ENCODE data around the gene MAD2L1.

MAD2L1 gene

DNA sequence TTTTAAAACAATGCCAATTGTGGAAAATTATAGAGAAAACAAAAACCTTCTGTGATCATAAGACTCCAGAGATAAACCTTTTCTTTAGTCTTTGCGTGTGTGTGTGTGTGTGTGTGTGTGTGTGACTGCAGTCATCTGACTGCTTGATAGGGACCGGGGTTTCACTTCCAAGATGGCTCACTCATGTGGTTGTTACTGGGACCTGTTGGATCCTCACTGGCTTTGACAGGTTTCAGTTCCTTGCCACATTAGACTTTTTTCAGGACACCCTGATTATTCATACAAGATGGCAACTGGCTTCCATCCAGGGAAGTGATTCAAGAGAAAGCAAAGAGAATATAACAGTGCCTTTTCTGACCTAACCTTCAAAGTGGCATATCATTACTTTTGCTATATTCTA lies 21.9 kb upstream of the MAD2L1 start:
- TF ChIP-seq, protein P1, sequence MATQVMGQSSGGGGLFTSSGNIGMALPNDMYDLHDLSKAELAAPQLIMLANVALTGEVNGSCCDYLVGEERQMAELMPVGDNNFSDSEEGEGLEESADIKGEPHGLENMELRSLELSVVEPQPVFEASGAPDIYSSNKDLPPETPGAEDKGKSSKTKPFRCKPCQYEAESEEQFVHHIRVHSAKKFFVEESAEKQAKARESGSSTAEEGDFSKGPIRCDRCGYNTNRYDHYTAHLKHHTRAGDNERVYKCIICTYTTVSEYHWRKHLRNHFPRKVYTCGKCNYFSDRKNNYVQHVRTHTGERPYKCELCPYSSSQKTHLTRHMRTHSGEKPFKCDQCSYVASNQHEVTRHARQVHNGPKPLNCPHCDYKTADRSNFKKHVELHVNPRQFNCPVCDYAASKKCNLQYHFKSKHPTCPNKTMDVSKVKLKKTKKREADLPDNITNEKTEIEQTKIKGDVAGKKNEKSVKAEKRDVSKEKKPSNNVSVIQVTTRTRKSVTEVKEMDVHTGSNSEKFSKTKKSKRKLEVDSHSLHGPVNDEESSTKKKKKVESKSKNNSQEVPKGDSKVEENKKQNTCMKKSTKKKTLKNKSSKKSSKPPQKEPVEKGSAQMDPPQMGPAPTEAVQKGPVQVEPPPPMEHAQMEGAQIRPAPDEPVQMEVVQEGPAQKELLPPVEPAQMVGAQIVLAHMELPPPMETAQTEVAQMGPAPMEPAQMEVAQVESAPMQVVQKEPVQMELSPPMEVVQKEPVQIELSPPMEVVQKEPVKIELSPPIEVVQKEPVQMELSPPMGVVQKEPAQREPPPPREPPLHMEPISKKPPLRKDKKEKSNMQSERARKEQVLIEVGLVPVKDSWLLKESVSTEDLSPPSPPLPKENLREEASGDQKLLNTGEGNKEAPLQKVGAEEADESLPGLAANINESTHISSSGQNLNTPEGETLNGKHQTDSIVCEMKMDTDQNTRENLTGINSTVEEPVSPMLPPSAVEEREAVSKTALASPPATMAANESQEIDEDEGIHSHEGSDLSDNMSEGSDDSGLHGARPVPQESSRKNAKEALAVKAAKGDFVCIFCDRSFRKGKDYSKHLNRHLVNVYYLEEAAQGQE (IDR thresholded peaks at IDR 0.05; ENCODE audit: insufficient read depth in 1 of 2, low read depth in 2 of 2, low read length in 2 of 2), result no peak
- TF ChIP-seq SIN3A (IDR thresholded peaks at IDR 0.05; ENCODE audit: borderline replicate concordance, insufficient read depth, low read length) (no peak), FOXP2 (optimal IDR thresholded peaks at IDR 0.05; ENCODE audit: borderline replicate concordance, extremely low read depth, extremely low read length, insufficient read depth) (no peak), POLR2AphosphoS5 (IDR thresholded peaks at IDR 0.05; ENCODE audit: low read depth, low read length) (no peak), TAF1 (IDR thresholded peaks at IDR 0.05; ENCODE audit: borderline replicate concordance, insufficient read depth, low read length) (no peak)

DNA sequence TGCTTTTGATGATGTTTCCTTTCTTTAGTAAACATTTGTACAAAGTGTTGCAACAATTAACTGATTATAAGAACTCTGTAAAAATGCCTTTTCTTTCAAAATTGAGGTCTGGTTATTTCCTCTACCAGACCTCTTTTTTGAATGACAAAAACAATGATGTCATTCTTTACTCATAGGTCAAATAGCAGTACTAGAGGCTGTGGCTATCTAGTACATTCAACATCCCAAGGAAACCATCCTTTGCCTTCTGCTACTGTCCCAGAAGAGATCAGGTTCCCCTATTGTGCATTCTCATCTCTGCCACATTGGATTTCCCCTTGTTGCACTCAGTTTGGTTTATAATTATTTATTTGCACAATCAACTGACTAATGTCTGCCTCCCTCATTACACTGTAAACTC lies 19.1 kb upstream of the MAD2L1 start:
- TF ChIP-seq, protein P1 (IDR thresholded peaks at IDR 0.05; ENCODE audit: insufficient read depth in 1 of 2, low read depth in 2 of 2, low read length in 2 of 2), result no peak
- TF ChIP-seq TAF1 (IDR thresholded peaks at IDR 0.05; ENCODE audit: borderline replicate concordance, insufficient read depth, low read length), result no peak
- no peak for TF ChIP-seq SIN3A (IDR thresholded peaks at IDR 0.05; ENCODE audit: borderline replicate concordance, insufficient read depth, low read length)
- TF ChIP-seq POLR2AphosphoS5 (IDR thresholded peaks at IDR 0.05; ENCODE audit: low read depth, low read length), result no peak
- TF ChIP-seq FOXP2 (optimal IDR thresholded peaks at IDR 0.05; ENCODE audit: borderline replicate concordance, extremely low read depth, extremely low read length, insufficient read depth), result no peak

DNA sequence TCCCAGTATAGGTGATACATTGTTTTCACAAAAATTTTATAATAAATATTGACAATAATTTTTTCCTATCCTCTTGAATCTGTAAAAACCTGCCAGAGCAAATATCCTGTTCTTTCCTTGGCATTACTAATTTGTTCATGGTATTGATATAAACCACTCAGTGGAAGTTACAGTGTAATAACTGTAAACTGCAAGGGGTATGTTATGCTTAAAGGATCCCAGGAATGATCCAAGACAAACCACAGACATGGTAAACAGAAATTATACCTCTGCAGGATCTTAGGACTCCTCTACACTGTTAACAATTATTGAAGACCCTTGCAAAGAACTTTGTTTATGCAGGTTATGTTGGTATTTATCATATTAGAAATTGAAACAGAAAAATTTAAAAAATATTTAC lies 17.7 kb upstream of the MAD2L1 start:
- no peak for TF ChIP-seq SIN3A (IDR thresholded peaks at IDR 0.05; ENCODE audit: borderline replicate concordance, insufficient read depth, low read length)
- TF ChIP-seq, protein P1 (IDR thresholded peaks at IDR 0.05; ENCODE audit: insufficient read depth in 1 of 2, low read depth in 2 of 2, low read length in 2 of 2), result no peak
- TF ChIP-seq FOXP2 (optimal IDR thresholded peaks at IDR 0.05; ENCODE audit: borderline replicate concordance, extremely low read depth, extremely low read length, insufficient read depth), result no peak
- TF ChIP-seq POLR2AphosphoS5 (IDR thresholded peaks at IDR 0.05; ENCODE audit: low read depth, low read length), result no peak
- TF ChIP-seq TAF1 (IDR thresholded peaks at IDR 0.05; ENCODE audit: borderline replicate concordance, insufficient read depth, low read length), result no peak

DNA sequence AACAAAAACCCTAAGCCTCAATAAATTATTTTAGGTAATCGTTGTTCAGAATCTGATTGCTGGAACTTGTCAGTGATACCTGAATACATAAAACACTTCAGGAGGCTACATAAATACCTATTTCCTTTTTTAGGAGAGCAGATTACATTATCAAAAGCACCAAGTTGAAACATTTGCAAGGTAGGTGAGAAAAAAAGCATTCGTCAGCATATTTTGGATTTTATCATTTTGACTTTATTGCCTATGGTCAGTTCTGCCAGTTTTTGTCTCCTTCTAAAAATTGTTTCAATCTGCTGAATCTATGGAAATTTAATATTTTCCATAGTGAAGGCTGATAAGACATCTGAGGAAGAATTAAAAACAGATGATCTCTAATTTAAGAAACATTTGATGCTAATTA lies 16.5 kb upstream of the MAD2L1 start:
- TF ChIP-seq, protein P1 (IDR thresholded peaks at IDR 0.05; ENCODE audit: insufficient read depth in 1 of 2, low read depth in 2 of 2, low read length in 2 of 2), result no peak
- no peak for TF ChIP-seq TAF1 (IDR thresholded peaks at IDR 0.05; ENCODE audit: borderline replicate concordance, insufficient read depth, low read length)
- no peak for TF ChIP-seq SIN3A (IDR thresholded peaks at IDR 0.05; ENCODE audit: borderline replicate concordance, insufficient read depth, low read length)
- no peak for TF ChIP-seq POLR2AphosphoS5 (IDR thresholded peaks at IDR 0.05; ENCODE audit: low read depth, low read length)
- TF ChIP-seq FOXP2 (optimal IDR thresholded peaks at IDR 0.05; ENCODE audit: borderline replicate concordance, extremely low read depth, extremely low read length, insufficient read depth), result no peak

DNA sequence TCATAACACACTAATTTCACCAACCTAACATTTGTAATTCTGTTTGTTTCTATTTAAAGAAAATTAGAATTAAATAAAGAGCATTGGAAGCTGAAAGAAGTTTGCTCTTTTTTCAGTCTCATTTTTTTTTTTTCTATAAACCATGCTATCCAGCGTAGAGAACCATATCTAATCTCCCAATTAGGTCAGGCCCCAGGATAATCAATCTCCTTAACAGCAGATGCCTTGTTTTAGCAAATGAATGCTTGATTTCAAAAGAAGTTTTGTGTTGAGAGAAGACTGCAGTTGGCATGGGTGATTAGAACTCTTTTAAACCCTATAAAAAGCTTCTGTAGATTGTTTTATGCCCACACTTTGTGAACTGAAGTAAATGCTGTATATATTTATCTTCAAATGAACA lies 15.6 kb upstream of the MAD2L1 start:
- TF ChIP-seq TAF1 (IDR thresholded peaks at IDR 0.05; ENCODE audit: borderline replicate concordance, insufficient read depth, low read length) (no peak), FOXP2 (optimal IDR thresholded peaks at IDR 0.05; ENCODE audit: borderline replicate concordance, extremely low read depth, extremely low read length, insufficient read depth) (no peak), SIN3A (IDR thresholded peaks at IDR 0.05; ENCODE audit: borderline replicate concordance, insufficient read depth, low read length) (no peak), POLR2AphosphoS5 (IDR thresholded peaks at IDR 0.05; ENCODE audit: low read depth, low read length) (no peak)
- TF ChIP-seq, protein P1 (IDR thresholded peaks at IDR 0.05; ENCODE audit: insufficient read depth in 1 of 2, low read depth in 2 of 2, low read length in 2 of 2), result no peak
